NCI-H187 treated with DMSO at 0.1 percent for 48 hours (cell line): ENCODE measurements around the gene BUD13.

Source experiments
- DNase-seq: peaks from one replicate; lab custom pipeline; 2025; lab: John Stamatoyannopoulos, UW

BUD13 gene

DNA sequence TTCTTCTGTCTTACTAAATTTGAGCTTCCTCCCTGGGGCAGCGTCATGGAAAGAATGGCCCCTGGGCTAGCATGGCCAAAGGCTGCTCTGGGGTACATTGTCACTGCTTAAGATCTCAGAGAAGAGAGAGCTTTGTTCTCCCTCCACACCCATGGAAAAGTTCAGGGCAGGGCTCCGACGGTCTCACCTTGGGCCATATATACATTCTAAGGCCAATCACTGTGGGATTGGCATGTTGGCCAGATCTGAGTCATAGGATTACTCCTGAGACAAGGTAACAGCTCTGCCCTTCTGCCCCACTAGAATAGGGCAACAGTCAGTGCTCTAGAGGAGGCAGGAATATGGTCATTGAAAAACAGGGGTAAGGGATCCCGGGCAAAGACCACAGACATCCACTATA, 56.2 kb downstream of the BUD13 start:
- no peak for DNase-seq

DNA sequence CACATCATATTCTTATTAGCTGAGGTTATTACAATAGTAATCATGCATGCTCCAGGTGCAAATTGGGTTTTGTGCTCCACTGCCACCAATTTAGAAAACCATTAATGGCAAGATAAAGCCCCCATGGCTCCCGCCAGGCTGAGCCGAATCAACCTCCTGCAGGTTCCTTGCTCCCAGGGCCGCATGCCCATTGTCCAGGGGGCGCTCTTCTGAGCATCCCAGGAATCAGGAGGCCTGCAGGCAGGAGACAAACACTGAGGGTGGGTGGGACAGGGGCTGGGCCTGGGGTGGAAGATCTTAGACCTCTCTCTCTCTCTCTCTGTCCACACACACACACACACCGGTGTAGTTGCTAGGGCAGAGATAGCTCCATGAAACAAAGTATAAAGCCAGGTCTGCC, 57.4 kb downstream of the BUD13 start:
- no peak for DNase-seq

DNA sequence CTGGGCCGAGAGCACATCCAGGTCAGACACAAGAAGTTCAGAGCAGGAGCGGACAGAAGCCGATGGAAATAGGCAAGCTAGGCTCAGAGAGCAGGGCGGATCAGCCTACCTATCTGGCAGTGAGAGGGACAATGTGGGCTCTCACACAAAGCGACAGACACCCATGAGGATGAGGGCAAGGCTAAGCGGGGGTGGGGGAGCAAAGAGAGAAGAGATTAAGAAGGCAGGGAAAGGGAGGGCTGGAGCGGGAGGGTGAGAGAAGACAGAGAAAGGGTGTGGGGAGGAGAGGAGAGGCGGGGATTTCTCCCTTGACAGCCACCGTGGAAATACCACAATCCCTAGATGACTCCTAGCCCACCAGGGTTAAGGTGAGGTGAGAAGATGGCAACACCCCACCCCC, 57.9 kb downstream of the BUD13 start:
- no peak for DNase-seq

DNA sequence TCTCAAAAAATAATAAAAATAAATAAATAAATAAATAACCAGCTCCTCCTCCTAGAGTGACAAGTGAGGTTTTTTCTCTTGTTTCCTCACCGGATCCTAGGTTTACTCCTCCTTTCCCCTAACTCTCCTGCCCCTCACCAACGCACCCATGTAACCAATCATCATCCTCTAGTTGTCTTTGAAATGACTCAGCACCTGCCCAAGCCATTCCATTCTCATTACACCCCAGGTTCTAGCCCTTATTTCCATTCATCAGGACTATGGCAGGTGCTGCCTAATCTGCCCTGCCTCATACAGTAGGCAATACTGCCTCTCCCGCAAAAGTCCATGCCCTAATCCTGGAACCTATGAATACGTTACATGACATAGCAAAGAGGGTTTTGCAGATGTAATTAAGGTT, 60.4 kb downstream of the BUD13 start:
- DNase-seq = no peak

DNA sequence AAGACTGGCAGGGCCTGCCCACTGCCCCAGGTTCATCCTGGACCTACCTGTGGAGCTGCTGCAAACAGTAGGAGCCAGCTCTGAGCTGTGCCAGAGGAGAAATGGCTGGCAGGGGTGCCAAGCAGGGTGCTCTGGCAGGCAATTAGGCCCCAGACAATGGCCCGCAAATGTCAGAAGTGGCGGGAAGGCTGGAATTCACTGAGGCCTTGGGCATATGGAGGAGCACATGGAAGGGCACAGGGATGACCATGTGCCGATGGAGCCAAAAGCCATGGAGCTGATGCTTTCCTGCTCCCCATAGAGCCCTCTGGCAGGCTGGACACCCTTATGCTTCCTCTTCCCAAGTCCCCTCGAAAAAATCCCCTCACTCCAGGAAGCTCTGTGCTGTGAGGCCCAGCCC, 62.0 kb downstream of the BUD13 start:
- no peak for DNase-seq

DNA sequence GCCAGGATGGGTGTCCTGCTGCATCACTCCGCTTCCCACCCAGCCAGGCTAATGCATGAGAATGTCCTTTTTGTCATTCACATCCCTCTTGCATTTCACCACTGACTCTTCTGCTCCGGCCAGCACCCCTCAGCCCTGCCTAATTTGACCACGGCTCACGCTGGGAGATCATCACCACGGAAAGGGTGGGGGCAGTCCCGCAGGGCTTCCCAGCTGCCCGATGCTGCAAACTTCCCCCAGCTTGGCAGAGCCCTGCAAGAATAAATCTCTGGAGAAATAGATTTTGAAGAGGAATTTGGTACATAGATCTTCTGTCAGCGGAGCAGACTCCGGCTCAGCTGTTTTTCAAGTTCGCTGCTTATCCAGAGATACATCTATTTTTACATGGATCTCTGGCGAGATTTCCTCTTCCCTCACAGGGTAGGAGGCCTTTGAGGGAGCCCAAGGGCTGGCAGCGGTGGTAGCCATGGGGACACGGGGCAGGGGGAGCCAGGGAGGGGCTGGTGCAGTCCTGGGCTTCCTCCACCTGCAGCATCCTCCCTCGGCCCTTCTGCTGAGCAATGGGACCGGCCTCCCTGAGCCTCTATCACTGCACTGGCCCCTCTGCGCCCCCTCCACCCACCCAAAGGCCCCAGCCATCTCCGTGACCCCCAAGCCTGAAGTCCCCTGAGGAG, 62.6 kb downstream of the BUD13 start:
- DNase-seq = no peak

DNA sequence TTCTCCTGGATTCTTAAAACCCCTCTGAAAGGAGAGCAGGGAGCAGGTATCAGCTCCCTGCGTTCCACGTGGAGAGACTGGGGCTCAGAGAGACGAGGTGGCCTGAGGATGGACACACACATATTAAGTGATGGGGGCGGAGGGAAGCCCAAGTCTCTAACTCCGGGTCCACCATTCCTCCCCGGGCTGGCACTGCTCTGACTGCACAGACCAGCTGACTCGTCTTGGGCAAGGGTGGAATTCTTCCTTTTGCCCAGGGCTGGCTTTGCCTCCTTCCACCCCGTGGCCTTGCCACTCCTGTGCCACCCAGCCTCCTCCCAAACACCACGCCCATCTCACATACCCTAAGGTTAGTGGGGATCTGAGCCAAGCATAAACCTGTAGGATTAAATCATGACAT, 65.0 kb downstream of the BUD13 start:
- DNase-seq = no peak

DNA sequence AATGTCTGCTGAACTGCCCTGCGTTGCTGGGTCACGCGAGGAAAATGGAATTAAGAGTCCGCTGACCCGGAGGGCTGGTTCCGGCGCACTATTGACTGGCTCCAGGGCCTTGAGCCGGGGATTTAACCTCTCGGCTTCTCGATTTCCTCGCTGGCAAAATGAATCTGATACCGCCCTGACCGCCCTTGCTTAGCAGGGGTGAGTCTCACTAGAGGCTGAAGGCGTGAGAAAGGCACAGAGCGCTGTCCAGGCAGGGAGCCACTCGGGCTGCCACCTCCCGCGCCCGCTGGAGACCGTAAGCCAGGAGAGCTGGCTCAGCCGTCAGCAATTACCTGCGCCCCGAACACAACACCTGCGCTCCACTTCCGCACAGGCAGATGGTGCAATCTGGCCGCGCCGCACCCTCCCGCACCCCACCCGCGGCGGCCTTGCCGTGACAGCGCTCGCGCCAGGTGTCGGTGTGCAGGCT, 65.6 kb downstream of the BUD13 start:
- no peak for DNase-seq

DNA sequence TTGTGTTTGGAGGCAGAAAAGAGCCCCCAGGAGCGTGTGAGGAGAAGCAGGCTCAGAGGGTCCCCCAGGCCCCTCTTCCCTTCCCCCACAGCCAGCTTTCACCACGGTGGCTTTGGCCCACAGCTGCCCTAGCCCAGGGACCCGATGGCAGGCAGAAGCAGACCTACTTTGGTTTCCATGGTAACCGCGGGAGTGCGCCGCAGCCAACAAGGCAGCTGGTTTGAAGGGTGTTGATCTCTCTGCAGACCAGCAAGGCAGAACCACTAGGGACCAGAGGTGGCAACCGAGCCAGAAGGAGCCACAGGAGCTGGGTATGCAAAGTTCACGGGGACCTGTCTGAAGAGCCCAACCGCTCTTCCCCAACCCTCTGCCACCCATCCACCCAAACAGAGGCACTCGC, 69.4 kb downstream of the BUD13 start:
- DNase-seq = no peak

DNA sequence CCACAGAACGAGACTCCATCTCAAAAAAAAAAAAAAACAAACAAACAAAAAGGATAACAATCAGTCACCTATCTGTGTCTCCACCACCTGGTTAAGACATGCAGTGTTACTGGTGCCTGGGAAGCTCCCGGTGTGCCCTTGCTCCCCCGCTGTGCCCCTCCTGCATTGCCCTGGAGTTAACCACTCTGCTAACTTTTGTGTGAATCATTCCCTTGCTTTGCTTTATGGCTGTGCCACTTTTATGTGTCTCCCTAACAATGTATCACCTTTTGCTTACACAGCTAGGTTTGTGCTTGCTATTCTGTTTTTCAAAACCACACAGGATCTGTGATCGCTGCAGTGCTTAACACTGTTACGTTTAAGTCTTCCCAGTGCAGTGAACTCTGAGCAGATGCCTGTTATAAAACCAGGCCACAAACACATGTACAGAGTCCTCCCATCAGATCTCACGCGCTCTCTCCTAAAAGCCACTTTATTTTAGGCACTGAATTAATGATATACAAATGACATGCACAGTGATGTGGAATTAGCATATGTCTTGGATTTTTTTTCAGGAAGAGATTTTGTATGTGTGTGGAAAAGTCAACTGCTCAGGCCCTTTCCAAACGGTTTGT, 69.9 kb downstream of the BUD13 start:
- no peak for DNase-seq

DNA sequence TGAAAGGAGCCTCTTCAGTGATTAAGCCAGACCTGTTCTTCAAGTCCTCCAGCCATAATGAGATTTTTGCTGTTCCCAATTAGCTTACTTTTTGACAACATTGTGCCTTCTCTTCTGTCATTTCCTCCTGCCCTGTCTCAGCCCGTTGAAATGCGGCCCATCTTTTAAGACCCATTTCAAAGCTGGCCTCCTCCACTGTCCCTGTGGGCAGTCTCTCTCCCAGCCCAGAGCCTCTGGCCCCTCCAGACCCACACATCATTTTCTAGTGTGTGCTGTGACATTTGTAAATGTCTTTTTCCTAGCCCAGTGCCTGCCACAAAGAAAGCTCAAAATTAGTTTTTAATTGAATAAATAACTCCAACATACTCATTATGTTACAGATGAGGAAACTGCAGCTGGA, 70.9 kb downstream of the BUD13 start:
- no peak for DNase-seq

DNA sequence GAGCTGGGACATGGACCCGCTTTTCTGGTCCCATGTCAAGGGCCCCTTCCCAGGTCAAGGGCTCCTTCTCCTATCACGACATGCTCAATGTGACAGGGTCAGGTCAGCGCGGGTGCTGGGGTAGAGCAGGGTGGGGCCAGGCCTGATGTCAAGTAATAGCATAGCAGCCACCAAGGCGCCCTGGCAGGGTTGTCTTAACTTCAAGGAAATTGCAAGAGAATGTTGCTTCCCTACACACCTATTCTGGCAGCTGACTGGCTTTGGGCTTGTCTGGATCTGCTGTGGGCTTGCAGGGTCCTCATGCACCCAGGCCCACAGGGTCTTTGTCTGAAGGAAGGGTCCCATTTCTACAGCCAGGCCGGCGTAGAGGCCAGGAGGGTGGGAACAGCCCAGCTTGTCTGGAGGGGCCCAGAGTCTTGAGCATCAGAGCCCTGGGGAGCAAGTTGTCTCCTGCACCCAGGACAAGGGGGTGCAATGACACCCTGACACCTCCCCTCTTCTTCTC, 71.4 kb downstream of the BUD13 start:
- DNase-seq = no peak

DNA sequence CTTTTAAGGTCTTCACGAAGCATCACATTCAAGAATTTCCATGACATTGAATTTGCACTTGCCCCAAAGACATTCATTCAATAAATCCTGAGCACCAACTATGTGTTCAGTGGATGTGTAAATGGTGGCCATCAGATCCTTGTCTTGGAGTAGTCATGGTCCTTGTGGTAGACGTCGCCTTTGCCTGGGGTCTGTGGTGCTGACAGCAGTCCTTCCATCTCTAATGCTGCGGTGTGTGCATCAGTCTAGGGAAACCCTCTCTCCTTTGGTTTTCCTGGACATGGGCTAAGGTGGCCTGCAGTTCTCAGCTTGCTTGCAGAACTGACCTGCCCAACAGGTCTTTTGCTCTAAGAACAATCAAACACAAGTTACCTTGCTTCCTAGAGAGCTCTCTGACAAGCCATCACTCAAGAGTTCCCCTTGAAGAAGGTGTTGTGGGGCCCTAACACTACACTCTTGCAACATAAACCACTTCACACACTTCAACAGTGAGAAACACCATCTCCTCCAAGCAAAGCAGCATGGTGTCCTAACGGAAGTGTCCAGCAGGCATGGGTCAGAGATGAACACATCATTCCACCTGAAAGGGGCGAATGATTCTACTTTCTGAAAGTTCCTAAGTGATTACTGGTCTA, 72.1 kb downstream of the BUD13 start:
- no peak for DNase-seq
